Stomach smooth muscle (tissue), 2 donors: Measurements from ENCODE around the gene FHAD1.
A peak's percentile ranks its signal among the peaks of the same experiment; 100 is the strongest.

Experiments used
- H3K27ac ChIP-seq: one replicate; pipeline ENCODE4 v1.7.0; 2013; ENCODE audit warnings: mild to moderate bottlenecking, low read length, inconsistent platforms
- H3K27me3 ChIP-seq, 2 donors: one replicate each; pipeline ENCODE4 v1.7.0; 2013; ENCODE audit warnings: low read length in 2 of 2; ENCODE audit not compliant: insufficient read depth in 2 of 2, control insufficient read depth in 1 of 2
- H3K36me3 ChIP-seq, 2 donors: one replicate each; pipeline ENCODE4 v1.7.0; 2013; ENCODE audit warnings: low read length in 2 of 2; ENCODE audit not compliant: control insufficient read depth in 2 of 2, insufficient read depth in 2 of 2
- H3K4me1 ChIP-seq: one replicate; pipeline ENCODE4 v1.7.0; 2013; ENCODE audit warnings: low read length; ENCODE audit not compliant: control insufficient read depth, insufficient read depth
- H3K4me3 ChIP-seq, 2 donors: one replicate each; pipeline ENCODE4 v1.7.0; 2013; ENCODE audit warnings: low read length in 2 of 2
- H3K9ac ChIP-seq, 2 donors: one replicate each; pipeline ENCODE4 v1.7.0; 2013; ENCODE audit warnings: low read length in 2 of 2, mild to moderate bottlenecking in 1 of 2
- H3K9me3 ChIP-seq, 2 donors: one replicate each; pipeline ENCODE4 v1.7.0; 2013; ENCODE audit warnings: low read length in 2 of 2; ENCODE audit not compliant: control insufficient read depth in 2 of 2
- donor health status: healthy.
- donor health status: Pancreatic carcinoma.

Gene FHAD1

GRCh38 chr1:15406614-15407559, 159.9 kb downstream of the FHAD1 start:
- Histone ChIP-seq H3K4me3 (peak overlapping the region in 1 of 2 donors; percentile 40), H3K9me3 (no peaks in the 10 kb centered on the region), H3K4me1 (peaks cover 33% of the 10 kb centered on the region), H3K27me3 (no peaks in the 10 kb centered on the region), H3K9ac (peak overlapping the region in 1 of 2 donors; percentile 18), H3K27ac (peak overlapping the region; percentile 64), H3K36me3 (no peaks in the 10 kb centered on the region)

- Histone ChIP-seq H3K9me3 (no peaks in the 10 kb centered on the region), H3K4me1 (peaks cover 39% of the 10 kb centered on the region), H3K27me3 (no peaks in the 10 kb centered on the region), H3K9ac (peak overlapping the region in 1 of 2 donors; percentile 18), H3K4me3 (no peak overlapping the region), H3K36me3 (no peaks in the 10 kb centered on the region), H3K27ac (peak overlapping the region; percentile 64)
Observed at GRCh38 chr1:15407580-15407979, 160.6 kb downstream of the FHAD1 start.

- Histone ChIP-seq H3K4me1 (peaks cover 53% of the 10 kb centered on the region), H3K9ac (peak overlapping the region; percentile 55 to 71), H3K36me3 (no peaks in the 10 kb centered on the region), H3K4me3 (peak overlapping the region; percentile 56 to 85), H3K27ac (peak overlapping the region; percentile 60), H3K9me3 (no peaks in the 10 kb centered on the region), H3K27me3 (no peaks in the 10 kb centered on the region)
Observed at GRCh38 chr1:15408890-15409387, 161.9 kb downstream of the FHAD1 start.

GRCh38 chr1:15409388-15410222, 162.6 kb downstream of the FHAD1 start, which contains the start of gene EFHD2:
Gene EFHD2, plus strand, starts transcription at chr1:15409888. Its CDS starts 84 bp downstream, at chr1:15409972.
- peak within 1 kb of the TSS; percentile 66 to 71 for H3K9ac ChIP-seq
- H3K27me3 ChIP-seq: no peaks in the 10 kb centered on the region
- no peaks in the 10 kb centered on the region for H3K9me3 ChIP-seq
- H3K4me3 ChIP-seq: peak within 1 kb of the TSS; percentile 84 to 85
- H3K27ac ChIP-seq: peak within 1 kb of the TSS; percentile 60
- no peaks in the 10 kb centered on the region for H3K36me3 ChIP-seq
- H3K4me1 ChIP-seq: peaks cover 55% of the 10 kb centered on the region

- H3K36me3 ChIP-seq: peaks cover 0 to 2% of the 10 kb centered on the region in 2 donors
- H3K9me3 ChIP-seq: no peaks in the 10 kb centered on the region
- H3K27me3 ChIP-seq: no peaks in the 10 kb centered on the region
- H3K9ac ChIP-seq: peak overlapping the region; percentile 66 to 71
- H3K4me1 ChIP-seq: peaks cover 55% of the 10 kb centered on the region
- H3K27ac ChIP-seq: peak overlapping the region; percentile 60
- H3K4me3 ChIP-seq: peak overlapping the region; percentile 84 to 85
Observed at GRCh38 chr1:15410223-15410883, 163.3 kb downstream of the FHAD1 start.

- Histone ChIP-seq H3K27ac (peak overlapping the region; percentile 24), H3K4me3 (peak overlapping the region; percentile 84 to 85), H3K4me1 (peaks cover 59% of the 10 kb centered on the region)
Observed at GRCh38 chr1:15410884-15411245, 163.8 kb downstream of the FHAD1 start.

GRCh38 chr1:15411593-15412137, 164.6 kb downstream of the FHAD1 start:
- H3K27ac ChIP-seq: no peak overlapping the region
- H3K9me3 ChIP-seq: no peaks in the 10 kb centered on the region
- H3K4me1 ChIP-seq: peaks cover 64% of the 10 kb centered on the region
- peak overlapping the region; percentile 42 to 71 for H3K9ac ChIP-seq
- H3K4me3 ChIP-seq: peak overlapping the region; percentile 84 to 85
- H3K27me3 ChIP-seq: no peaks in the 10 kb centered on the region
- peaks cover 0 to 2% of the 10 kb centered on the region in 2 donors for H3K36me3 ChIP-seq

More at GRCh38 chr1:15410884-15411245, 163.8 kb downstream of the FHAD1 start:
- peak overlapping the region; percentile 66 to 71 for H3K9ac ChIP-seq
- H3K27me3 ChIP-seq: no peaks in the 10 kb centered on the region
- H3K9me3 ChIP-seq: no peaks in the 10 kb centered on the region
- H3K36me3 ChIP-seq: peaks cover 0 to 2% of the 10 kb centered on the region in 2 donors

- Histone ChIP-seq H3K9me3 (no peaks in the 10 kb centered on the region), H3K27ac (peak overlapping the region; percentile 31), H3K9ac (no peak overlapping the region), H3K27me3 (no peaks in the 10 kb centered on the region), H3K36me3 (peaks cover 0 to 2% of the 10 kb centered on the region in 2 donors), H3K4me3 (peak overlapping the region in 1 of 2 donors; percentile 85), H3K4me1 (peaks cover 58% of the 10 kb centered on the region)
Observed at GRCh38 chr1:15412175-15412800, 165.3 kb downstream of the FHAD1 start.

- H3K36me3 ChIP-seq: peaks cover 0 to 2% of the 10 kb centered on the region in 2 donors
- peak overlapping the region; percentile 31 for H3K27ac ChIP-seq
- H3K27me3 ChIP-seq: no peaks in the 10 kb centered on the region
- H3K9ac ChIP-seq: no peak overlapping the region
- no peaks in the 10 kb centered on the region for H3K9me3 ChIP-seq
- peak overlapping the region in 1 of 2 donors; percentile 8 for H3K4me3 ChIP-seq
- peaks cover 53% of the 10 kb centered on the region for H3K4me1 ChIP-seq
Observed at GRCh38 chr1:15412843-15413242, 165.8 kb downstream of the FHAD1 start.
